Measurements from ENCODE around the gene DMD.

DMD gene

DNA sequence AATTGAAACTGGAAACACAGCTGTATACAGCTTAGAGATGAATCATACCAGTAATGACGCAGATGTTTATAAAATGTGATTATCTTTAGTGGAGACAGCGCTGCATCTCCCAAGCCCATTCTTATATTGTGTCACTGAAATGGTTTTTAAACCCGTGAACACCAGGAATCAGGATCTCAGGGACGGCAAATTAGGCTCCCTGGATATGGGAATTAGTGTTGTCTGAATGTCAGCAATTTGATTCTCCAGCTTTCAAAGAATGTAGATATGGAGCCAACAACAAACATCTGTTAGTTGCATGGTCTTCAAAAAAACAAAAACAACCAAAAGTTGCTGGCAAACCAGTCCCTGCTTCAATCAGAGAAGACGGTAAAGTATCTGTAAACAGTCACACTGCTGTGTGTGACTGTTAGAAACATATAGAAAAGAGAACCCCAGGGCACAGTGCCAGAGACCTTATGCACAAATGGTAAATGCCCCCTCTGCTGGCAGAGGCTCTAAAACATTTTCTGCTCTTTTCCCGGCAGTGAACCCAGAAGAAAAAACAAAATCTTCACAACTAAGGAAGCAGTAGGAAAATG lies 1787.7 kb downstream of the DMD start:
- Histone ChIP-seq H3K79me2 (ENCODE audit: insufficient read depth, low read length) (no peaks in the 10 kb centered on the region), H3K27me3 (ENCODE audit: insufficient read depth, low read length, poor library complexity, severe bottlenecking) (no peaks in the 10 kb centered on the region), H3K4me2 (ENCODE audit: low read depth, low read length, poor library complexity, severe bottlenecking) (no peak overlapping the region), H4K20me1 (ENCODE audit: insufficient read depth, low read length, poor library complexity, severe bottlenecking) (no peaks in the 10 kb centered on the region), H3K4me3 (ENCODE audit: low read length, poor library complexity, severe bottlenecking) (no peak overlapping the region), H3K9me2 (replicated peaks; ENCODE audit: low read depth, low read length) (no peaks in the 10 kb centered on the region), H3K9me3 (ENCODE audit: insufficient read depth, low read depth, low read length) (no peaks in the 10 kb centered on the region), H3K36me3 (ENCODE audit: insufficient read depth, low read length) (no peaks in the 10 kb centered on the region), H3F3A (ENCODE audit: low read depth) (no peaks in the 10 kb centered on the region), H3K9ac (ENCODE audit: low read depth, low read length, poor library complexity, severe bottlenecking) (no peak overlapping the region), H3K4me1 (ENCODE audit: insufficient read depth, low read length, poor library complexity, severe bottlenecking) (no peaks in the 10 kb centered on the region), H2AFZ (ENCODE audit: low read length) (peak overlapping the region; percentile 27; the same call in 1 of the 2 replicates)
- peak; percentile 55 for TF ChIP-seq CTCF (conservative IDR thresholded peaks at IDR 0.05; ENCODE audit: low read length)
- no peak for TF ChIP-seq EZH2phosphoT487 (IDR thresholded peaks at IDR 0.05; ENCODE audit: borderline replicate concordance)

GRCh38 chrX:31421441-31421840 lies 1789.9 kb downstream of the DMD start:
- H3K79me2 ChIP-seq (ENCODE audit: insufficient read depth, low read length) = no peaks in the 10 kb centered on the region
- no peaks in the 10 kb centered on the region for H3K9me2 ChIP-seq (replicated peaks; ENCODE audit: low read depth, low read length)
- H3K27me3 ChIP-seq (ENCODE audit: insufficient read depth, low read length, poor library complexity, severe bottlenecking) = no peaks in the 10 kb centered on the region
- no peak overlapping the region for H3K4me2 ChIP-seq (ENCODE audit: low read depth, low read length, poor library complexity, severe bottlenecking)
- no peaks in the 10 kb centered on the region for H3K4me1 ChIP-seq (ENCODE audit: insufficient read depth, low read length, poor library complexity, severe bottlenecking)
- H3K4me3 ChIP-seq (ENCODE audit: low read length, poor library complexity, severe bottlenecking) = no peak overlapping the region
- H3K9ac ChIP-seq (ENCODE audit: low read depth, low read length, poor library complexity, severe bottlenecking) = no peak overlapping the region
- no peaks in the 10 kb centered on the region for H4K20me1 ChIP-seq (ENCODE audit: insufficient read depth, low read length, poor library complexity, severe bottlenecking)
- H3F3A ChIP-seq (ENCODE audit: low read depth) = no peaks in the 10 kb centered on the region
- H3K36me3 ChIP-seq (ENCODE audit: insufficient read depth, low read length) = no peaks in the 10 kb centered on the region
- no peaks in the 10 kb centered on the region for H3K9me3 ChIP-seq (ENCODE audit: insufficient read depth, low read depth, low read length)
- H2AFZ ChIP-seq (ENCODE audit: low read length) = no peak overlapping the region
- TF ChIP-seq CTCF (conservative IDR thresholded peaks at IDR 0.05; ENCODE audit: low read length) = no peak
- TF ChIP-seq EZH2phosphoT487 (IDR thresholded peaks at IDR 0.05; ENCODE audit: borderline replicate concordance) = no peak

DNA sequence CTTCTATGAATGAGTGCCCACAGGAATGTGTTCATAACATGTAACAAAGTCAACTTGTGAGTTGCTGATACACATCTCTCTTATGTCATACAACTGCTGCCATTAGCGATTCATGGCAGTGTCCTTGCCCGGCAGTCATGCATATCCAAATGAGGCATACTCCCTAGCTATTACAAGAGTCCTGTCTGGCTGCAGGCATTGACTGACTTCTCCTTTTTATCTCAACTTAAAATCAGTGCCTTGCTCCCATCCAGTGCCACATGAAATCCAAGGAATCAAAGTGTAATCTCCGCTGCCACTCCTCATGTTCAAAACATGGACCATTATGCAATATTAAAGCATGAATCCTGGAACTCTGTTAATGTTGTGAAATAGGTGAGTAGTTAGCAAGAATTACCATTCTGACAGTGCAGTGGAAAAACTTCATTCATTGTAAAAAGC lies 1790.6 kb downstream of the DMD start:
- no peaks in the 10 kb centered on the region for H4K20me1 ChIP-seq (ENCODE audit: insufficient read depth, low read length, poor library complexity, severe bottlenecking)
- no peaks in the 10 kb centered on the region for H3K9me2 ChIP-seq (replicated peaks; ENCODE audit: low read depth, low read length)
- no peaks in the 10 kb centered on the region for H3K36me3 ChIP-seq (ENCODE audit: insufficient read depth, low read length)
- H3K4me2 ChIP-seq (ENCODE audit: low read depth, low read length, poor library complexity, severe bottlenecking) = no peak overlapping the region
- no peaks in the 10 kb centered on the region for H3K4me1 ChIP-seq (ENCODE audit: insufficient read depth, low read length, poor library complexity, severe bottlenecking)
- no peaks in the 10 kb centered on the region for H3K79me2 ChIP-seq (ENCODE audit: insufficient read depth, low read length)
- H2AFZ ChIP-seq (ENCODE audit: low read length) = no peak overlapping the region
- H3K9me3 ChIP-seq (ENCODE audit: insufficient read depth, low read depth, low read length) = no peaks in the 10 kb centered on the region
- H3K4me3 ChIP-seq (ENCODE audit: low read length, poor library complexity, severe bottlenecking) = no peak overlapping the region
- no peak overlapping the region for H3K9ac ChIP-seq (ENCODE audit: low read depth, low read length, poor library complexity, severe bottlenecking)
- no peaks in the 10 kb centered on the region for H3K27me3 ChIP-seq (ENCODE audit: insufficient read depth, low read length, poor library complexity, severe bottlenecking)
- TF ChIP-seq CTCF (conservative IDR thresholded peaks at IDR 0.05; ENCODE audit: low read length) (no peak), EZH2phosphoT487 (IDR thresholded peaks at IDR 0.05; ENCODE audit: borderline replicate concordance) (no peak)
- H3F3A ChIP-seq (ENCODE audit: low read depth) = no peaks in the 10 kb centered on the region
